PC-3 (cell line): Measurements from ENCODE around the gene CCR5AS.

Experiments used
- CTCF ChIP-seq: fragments of 300-600 bp; sonication (generic); conservative IDR thresholded peaks from 2 replicates; pipeline ENCODE4 v1.5.1; 2017; ENCODE audit warnings: antibody characterized with exemption, low read depth, mild to moderate bottlenecking, low read length
- EZH2 ChIP-seq: fragments of 300-600 bp; sonication (generic); IDR thresholded peaks from one replicate; pipeline ENCODE4 v1.6.1; 2017; ENCODE audit warnings: antibody characterized with exemption, mild to moderate bottlenecking, low read length; ENCODE audit not compliant: unreplicated experiment
- EZH2phosphoT487 ChIP-seq: fragments of 300-600 bp; sonication (generic); IDR thresholded peaks from 2 replicates; pipeline ENCODE4 v1.6.1; 2018; ENCODE audit warnings: mild to moderate bottlenecking, antibody characterized with exemption, low read length, borderline replicate concordance

- TF ChIP-seq CTCF (no peak), EZH2phosphoT487 (no peak), EZH2 (no peak)
Observed at GRCh38 chr3:46395766-46396530, 10.9 kb downstream of the CCR5AS start.
